GM19035 (cell line): Measurements from ENCODE around the gene ATP6V1F.

ENCODE experiments used
- ATAC-seq: cut with Tn5 transposase; IDR thresholded peaks from one replicate; pipeline ENCODE4 v1.9.1; 2021; ENCODE audit not compliant: unreplicated experiment

The ATP6V1F gene, protein sequence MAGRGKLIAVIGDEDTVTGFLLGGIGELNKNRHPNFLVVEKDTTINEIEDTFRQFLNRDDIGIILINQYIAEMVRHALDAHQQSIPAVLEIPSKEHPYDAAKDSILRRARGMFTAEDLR

DNA sequence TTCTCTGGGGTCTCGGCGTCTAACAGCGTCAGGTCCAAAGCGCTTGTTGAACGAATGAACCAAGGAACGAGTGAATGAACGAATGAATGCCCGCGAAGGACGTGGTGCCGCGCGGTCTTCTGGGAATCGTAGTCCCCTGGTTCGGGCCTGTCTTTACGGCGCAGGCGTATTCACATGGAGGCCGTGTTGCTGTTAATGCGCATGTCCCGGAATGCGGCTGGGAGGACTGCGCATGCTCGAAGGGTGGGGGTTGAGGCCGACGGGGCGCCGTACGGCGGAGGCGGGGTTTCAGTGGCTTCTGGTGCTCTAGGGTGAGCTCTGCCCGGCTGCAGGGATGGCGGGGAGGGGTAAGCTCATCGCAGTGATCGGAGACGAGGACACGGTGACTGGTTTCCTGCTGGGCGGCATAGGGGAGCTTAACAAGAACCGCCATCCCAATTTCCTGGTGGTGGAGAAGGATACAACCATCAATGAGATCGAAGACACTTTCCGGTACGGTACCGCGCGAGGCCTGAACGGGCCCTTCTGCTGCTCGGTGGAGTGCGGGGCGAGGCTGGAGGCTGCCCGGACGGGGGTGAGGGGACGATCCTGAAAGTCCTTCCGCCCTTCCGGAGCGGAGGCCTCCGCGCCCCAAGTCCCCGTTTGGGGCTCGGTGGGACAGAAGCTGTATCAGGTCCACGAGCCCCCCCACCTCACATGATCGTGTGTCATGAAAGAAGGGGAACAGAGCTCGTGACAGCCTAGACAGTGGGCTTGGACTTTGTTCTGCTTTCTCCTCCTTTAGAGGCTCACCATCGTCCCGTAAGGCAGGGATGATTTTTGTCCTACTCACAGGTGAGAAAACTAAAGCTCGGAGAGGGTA lies at the start of gene ATP6V1F:
Gene ATP6V1F, plus strand, starts transcription at position 286 of the 862 bp plus-strand sequence. Its CDS starts 49 bp downstream, at position 335.
- ATAC-seq: peak; percentile 89

DNA sequence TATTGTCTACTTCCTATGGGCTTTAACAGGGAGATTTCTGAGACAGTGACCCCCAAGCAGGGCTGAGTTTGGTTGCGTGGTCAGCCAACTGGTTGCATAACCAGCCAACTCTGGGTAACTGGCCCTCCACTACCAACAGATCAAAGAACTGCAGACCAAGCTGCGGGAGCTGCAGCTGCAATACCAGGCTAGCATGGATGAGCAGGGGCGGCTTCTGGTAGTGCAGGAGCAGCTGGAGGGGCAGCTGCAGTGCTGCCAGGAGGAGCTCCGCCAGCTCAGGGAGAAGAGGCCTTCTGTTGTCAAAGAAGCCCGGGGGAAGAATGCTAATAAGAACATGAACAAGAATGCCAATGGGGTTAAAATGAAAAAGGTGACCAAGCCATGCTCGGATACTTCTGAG lies 48.2 kb upstream of the ATP6V1F start:
- ATAC-seq: no peak

DNA sequence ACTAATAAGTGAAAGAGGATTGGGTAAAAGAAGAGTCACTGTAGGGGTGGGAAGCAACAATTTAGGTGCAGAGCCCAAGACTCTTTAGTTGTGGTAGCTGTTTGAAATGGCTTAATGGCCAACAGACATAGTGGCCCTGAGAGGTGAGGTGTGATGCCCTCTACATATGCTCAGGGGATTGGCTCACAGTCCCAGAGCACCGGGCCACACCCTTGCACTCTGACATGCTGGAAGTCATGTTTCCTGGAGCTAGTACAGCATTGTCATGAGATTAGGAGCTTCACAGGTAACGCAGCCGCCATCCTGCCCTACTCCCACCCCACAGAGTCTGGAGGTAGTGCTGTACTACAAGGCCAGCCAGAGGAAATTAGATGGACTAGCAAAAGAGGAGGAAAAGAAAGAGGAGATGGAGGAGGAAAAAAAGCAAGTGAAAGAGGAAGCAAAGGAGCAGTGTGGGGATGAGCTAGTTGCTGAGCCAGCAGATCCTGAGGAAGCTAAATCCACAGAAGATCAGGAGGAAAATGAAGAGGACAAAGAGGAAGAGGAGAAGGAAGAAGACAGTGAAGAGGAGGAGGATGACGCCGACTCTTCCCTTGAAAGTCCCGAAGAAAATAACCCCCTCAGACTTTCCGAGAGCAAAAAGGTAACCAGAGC lies 47.2 kb upstream of the ATP6V1F start:
- no peak for ATAC-seq

DNA sequence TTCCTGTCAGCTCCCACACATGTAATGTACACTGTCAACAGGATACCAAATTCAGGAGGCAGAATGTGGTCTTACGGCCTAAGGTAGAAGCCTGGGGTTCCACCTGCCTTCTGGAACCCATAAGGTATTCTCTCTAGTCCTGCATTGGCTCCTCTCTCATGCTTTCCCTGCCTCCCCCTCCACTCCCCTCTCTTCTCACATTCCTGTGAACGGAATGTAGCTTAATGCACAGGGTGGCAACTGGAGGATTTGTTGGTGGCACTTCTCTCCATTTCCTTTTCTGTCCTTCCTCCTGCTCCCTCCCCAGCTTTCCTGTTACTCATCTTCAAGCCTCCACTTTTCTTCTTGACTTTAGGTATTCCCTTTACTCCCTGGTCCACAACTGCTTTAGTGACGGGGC lies 44.0 kb upstream of the ATP6V1F start:
- no peak for ATAC-seq

DNA sequence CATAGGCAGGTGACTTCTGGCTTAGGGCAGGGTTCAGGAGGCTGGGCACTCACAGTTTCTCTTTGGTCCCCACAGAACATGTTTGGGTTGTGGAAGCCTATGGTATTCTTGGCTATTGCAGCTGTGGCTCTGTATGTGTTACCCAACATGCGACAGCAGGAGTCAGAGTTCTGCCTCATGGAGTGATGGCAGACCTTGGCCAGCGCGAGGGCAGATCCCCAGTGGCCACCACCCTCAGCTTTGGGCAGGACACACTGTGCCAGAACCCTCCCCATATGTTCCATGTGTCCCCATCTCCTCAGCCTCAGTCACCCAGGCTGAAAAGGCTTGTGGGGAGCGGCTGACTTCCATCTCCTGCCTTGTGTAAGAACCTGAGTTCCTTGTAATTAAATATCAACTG lies 40.9 kb upstream of the ATP6V1F start:
- no peak for ATAC-seq

DNA sequence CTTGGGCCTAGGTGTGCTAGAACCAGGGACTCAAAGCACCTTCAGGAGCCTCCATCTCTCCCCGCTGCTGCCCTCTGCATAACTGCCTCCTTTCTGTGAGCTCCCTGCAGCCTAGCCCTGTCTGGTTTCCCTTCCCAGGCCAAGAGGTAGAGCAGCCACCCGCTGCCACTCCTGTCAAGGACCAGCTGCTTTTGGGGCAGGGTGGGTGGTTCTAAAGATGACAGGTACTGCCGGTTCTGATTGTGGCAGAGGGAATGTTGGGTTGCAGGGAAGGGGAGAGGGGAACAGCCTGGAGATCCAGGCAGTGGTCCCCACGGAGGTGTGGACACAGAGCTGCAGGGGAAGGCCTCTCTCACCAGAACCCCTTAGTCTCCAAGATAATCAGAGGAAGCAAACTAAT lies 36.1 kb upstream of the ATP6V1F start:
- no peak for ATAC-seq

DNA sequence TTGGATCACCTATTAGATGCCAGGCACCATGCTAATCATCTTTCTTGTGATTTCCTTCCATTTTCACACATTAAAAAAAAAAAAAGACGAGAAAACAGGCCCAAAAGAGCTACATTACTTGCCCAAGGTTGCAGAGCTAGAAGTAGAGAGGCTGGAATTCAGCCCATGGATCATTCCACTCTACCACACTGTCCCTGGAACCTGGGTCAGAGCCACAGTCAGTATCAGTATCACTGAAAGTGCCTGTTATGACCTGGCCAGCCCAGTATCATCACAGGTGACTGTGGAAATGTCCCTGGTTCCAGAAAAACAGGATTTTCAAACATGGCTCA lies 35.8 kb upstream of the ATP6V1F start:
- no peak for ATAC-seq

DNA sequence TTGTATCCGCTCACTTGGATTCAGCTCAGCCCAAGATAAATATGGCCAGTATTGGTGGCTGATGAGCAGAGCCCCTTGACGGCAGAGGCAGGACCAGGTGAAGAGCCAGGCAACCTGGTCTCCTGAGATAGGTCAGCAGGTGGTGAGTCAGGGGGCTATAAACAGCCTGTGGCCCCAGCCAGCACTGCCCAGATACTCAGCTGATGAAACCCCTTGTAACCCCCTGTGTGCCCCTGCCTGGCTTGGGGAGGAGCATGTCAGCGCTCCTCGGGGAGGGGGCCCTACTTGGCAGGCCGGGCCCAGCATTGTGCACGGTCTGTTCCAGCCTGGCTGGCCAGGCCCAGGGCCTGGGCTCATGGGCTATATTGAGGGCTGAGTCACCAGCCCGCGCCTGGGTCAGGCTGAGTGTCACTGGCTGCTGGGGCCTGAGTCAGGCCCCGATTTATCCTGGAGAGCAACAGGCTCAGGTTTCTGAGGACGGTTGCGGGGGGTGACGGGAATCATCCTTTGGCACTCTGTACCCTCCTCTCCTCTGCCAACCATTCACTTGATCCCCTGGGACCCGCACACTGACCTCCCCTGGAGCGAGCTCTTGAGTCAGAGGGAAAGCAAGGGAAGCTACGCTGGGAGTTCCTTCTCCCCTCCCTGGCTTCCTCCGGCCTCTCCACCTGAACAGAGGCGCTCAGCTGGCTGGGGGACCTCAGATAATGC lies 35.3 kb upstream of the ATP6V1F start:
- ATAC-seq: no peak

DNA sequence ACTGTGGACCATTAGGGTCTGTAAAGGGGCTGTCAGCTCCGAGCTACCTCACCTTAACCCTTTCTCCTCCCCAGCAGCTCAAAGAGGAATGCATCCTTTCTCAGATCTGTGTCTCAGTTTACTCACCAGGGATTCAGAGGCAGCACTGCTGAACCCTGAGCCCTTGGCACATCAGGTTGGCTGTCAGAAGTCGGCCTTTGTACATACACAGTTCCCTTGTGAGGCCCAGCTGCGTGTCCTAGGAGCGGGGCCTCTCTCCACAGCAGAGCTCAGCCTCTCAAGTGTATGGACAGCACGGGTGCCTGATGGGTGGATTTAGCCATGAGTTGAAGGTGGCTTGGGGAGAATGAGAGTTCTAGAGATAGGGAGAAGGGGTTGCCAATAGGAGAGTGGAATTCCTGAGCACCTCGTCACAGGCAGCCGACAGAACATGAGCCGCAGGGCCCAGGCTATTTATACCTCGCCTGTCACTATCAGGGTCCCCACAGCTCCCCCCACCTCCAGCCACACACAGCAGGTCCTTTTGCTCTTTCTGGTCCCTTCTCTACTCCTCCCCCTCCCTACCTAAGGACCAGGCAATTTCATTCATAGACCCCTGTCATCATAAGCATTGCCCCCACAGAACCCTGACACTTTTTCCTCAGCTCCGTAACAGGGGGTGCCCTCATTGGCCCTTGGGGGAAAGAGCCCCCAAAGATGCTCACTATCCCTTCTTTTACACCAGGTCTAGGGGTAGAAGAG lies 34.5 kb upstream of the ATP6V1F start:
- no peak for ATAC-seq

DNA sequence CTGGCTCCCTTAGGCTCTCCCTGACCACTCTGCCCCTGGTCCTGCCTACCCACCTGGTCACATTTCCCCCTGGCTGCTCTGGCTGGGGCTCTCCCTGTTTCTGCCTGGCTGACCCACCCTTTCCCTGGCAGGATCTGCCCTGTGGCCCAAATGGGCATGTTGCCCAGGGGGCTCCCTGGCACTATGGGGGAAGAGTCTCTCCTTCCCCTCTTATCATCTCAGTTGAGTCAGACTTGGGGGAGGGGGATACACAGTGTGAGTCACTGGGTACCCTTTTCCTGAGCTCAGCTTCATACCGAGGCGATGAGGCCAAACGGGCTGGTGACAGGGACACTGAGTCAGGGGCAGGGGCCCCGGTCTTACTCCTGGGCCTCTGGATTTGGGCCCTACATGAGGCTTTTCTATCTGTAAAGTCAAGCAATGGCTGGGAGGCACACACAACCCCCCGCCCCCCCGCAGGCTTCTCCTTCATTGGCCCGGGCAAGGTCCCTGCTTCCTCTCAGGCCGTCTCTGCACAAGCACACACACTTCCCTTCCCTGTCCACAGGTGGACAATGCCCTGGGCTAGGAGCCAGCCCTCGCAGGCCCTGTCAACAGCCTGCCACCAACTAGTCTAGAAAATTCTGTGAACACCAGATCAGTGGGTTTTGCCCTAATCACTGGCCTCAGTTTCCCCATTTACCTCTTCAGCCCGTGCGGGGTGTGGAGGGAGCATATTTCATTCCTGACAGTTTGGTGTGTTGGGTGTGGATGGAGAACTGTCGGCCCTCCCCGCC lies 33.1 kb upstream of the ATP6V1F start:
- no peak for ATAC-seq

DNA sequence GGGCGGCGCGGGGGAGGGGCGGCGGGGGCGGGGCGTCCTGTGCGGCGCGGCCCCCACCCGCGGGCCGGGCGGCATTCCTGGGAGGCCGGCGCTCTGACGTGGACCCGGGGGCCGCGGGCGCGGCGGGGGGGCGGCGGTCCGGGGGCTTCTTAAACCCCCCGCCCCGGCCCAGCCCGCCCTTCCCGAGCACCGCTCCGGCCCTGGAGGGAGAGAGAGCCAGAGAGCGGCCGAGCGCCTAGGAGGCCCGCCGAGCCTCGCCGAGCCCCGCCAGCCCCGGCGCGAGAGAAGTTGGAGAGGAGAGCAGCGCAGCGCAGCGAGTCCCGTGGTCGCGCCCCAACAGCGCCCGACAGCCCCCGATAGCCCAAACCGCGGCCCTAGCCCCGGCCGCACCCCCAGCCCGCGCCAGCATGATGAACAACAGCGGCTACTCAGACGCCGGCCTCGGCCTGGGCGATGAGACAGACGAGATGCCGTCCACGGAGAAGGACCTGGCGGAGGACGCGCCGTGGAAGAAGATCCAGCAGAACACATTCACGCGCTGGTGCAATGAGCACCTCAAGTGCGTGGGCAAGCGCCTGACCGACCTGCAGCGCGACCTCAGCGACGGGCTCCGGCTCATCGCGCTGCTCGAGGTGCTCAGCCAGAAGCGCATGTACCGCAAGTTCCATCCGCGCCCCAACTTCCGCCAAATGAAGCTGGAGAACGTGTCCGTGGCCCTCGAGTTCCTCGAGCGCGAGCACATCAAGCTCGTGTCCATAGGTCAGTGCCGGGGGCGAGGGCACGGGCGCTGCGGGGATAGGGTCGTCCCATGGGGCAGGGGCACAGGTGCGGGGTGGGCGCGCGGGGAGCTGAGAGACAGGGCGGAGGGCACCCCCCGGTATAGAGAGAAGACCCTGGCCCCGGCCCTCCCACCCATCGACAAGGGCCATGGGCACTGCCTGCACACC lies 32.2 kb upstream of the ATP6V1F start, which contains the start of gene FLNC:
Gene FLNC, plus strand, starts transcription at position 176 of the 947 bp plus-strand sequence. Its CDS starts 232 bp downstream, at position 408.
- no peak for ATAC-seq

DNA sequence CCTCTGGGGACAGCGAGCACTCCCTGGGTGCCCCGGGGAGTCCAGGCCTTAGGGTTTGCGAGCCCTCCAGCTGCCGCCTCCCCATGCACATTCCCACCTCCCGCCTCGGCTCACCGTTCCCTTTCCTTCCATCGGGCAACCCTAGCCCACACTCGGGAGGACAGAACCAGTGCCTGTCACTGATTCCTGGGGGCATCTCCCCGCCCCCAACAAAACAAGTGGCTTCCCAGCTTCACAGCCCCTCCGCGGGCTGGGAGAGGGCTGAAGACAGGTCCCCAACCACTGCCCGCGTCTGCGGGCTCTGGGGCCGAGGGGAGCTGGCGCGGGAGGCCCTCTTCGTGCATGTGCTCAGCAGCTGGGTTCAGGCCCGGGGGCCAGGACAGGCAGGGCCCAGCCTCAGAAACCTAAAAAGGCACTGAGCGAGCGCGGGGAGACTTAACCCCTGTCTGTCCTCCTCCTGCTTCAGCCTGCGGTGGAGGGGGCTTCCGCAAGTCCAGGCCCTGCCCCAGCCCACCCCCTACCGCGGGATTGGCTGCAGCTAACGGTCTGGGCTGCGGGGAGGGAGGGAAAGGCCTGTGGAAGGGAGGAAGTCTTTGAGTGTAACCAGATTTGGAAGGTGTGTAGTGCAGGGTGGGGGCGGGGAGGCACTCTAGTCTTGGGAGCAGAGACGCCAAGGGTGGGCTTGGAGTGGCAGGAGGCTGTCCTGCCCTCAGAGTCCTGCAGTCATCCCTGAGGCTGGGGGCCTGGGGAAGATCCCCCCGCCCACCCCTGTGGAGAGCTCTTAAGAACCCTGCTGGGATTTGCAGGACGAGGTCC lies 31.3 kb upstream of the ATP6V1F start:
- ATAC-seq: no peak

DNA sequence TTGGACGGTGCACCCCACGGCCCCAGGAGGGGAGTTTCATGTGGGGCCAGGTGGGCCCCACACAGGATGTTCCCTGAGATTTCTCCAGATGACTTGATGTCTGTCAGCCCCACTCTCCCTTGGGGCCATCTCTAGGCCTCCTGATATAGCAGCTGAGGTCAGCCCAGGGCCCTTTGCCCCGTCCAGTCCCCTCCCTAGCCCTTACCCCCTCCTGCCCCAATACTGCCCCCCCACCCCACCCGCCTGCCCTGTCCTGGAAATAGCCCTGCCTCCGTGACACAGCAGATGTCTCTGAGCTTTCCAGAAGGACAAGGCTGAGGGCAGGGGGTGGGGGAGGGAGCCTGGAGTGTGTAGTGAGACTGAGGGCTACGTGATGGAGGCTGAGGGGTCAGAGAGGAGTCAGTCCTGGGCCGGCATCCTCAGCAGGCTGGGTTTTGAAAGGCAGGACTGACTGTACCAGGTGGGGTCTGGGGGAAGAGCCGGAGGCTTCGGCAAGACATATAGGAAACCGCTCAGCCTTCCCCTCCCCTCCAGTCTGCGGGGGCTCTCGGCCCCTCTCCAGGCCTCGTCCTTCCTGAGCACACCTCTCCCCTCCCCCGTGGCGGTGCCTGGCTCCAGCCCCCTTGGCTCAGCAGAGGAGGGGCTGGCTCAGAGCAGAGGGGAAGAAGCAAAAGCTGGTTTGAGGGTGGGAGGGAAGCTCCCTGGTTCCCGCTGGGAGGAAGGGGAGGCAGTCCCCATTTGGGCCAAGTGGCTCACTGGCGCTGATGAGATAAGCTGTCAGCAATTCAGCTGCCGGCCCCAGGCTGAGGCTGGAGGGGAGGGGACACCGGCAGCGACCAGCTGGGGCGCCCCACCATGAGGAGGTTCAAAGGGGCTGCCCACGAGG lies 30.4 kb upstream of the ATP6V1F start:
- no peak for ATAC-seq

DNA sequence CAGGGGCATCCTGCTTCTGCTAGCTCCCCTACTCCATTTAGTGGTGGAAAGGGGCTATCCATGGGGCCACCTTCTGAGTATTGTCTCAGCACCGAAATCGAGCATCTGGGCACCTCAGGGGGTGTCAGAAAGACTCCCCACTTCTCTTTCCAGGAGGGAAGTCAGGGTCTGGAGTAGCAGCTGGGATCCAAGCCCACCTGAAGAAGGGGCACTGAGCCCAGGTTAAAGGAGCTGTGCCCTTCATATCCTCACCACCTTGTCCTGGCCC lies 29.8 kb upstream of the ATP6V1F start:
- no peak for ATAC-seq

DNA sequence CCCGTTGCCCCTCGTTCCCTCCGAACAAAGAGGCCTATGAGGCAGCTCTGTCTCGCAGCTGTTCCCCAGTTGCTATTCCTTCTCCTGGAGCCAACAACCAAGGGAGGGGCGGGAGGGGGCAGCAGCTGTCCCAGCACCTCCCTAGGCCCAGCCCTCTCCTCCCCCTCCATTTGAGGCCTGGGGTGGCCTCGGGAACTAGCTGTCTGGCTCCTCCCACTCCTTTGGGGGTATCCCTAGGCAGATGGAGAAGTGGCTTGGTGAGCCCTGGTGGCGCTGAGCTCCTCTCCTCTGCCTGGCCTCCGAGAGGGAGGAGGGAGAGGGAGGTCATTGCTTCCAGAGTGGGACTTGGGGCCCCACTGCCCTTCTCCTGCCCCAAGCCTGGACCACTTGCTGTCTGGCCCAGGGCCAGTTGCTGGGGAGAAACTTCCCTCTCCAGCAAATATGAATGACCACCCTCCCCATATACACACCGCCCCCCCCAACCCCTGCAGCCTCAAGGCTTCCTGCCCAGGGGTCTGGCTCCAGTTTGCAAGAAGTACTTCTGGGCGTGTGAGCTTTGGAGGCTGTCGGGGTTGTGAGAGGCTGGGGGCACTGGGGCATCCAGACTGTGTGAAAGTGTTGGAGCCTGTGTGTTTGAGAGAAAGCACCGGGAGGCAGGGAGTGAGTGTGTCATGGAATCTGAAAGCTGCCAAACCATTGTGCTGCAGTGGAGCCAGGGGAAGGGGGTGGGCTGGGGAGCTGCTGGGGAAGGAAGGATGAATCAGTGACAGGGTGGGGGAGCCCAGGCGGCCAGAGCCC lies 29.3 kb upstream of the ATP6V1F start:
- ATAC-seq: no peak

DNA sequence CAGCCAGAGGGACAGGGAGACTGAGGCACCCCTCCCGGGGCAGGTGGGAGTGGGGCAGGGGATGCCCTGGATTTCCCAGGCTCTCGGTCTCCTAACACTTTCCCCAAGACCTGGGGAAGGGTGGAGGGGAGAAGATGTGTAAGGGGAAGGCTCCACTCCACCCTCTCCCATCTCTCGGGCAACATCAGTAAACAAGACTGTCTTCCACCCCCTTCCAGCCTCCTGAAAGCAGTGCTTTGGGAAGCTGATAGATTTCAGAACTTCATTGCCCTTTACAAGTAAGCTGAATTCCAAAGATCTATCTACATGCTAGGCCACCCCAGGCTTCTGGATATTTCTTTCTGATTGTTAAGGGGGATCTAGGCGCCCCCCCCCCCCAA lies 28.7 kb upstream of the ATP6V1F start:
- no peak for ATAC-seq
